Suppressor macrophage treated with lipopolysaccharide for 4 hours (primary cell): ENCODE measurements around the gene FMO5.
"Not testable (repeated sequence)": the region's sequence is repeated elsewhere in the genome, so short reads cannot be mapped to it uniquely, and the experiment has no call there.

Source experiments
- DNase-seq: peaks from one replicate; pipeline ENCODE4 v3.0.0-alpha.2; 2020

Gene FMO5

GRCh38 chr1:147204080-147204479, 21.1 kb downstream of the FMO5 start:
- DNase-seq, result peak; percentile 39

GRCh38 chr1:147202576-147202975, 22.6 kb downstream of the FMO5 start:
- DNase-seq, result no peak

DNA sequence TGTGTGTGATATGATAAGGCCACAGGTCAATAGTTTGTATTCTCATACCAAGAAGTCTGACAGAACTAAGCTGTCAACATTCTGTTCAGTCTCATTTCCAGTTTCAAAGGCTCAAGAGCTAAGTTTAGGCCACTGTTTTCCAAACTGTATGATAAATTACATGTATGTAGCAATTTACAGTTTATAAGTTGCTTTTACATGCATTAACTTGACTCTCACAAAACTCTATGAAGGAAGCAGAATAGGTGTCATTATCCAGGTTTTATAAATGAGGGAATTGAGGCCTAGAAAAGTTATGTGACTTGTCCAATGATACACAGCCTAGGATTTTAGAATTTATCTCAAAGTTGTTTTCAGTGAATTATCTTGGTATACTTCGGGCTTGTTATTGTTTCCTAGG, 23.4 kb downstream of the FMO5 start:
- no peak for DNase-seq

DNA sequence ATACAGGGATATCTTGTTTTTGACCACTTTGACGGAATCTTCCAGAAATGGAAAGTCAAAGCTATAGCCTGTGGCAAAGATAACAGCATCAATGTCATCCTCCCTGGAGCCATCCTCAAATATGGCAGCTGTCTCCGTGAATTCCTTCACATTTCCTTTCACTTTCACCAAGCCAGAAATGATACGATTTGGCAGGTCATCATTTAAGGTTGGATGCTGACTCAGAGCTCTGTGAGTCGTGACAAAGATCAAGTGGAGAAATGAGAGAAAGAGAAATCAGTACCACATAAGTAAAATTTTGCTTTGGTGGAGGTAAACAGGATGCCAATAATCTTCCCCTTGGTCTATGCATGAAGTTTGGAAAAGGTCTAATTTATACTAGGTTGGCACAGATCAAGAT, 23.9 kb downstream of the FMO5 start:
- peak; percentile 16 for DNase-seq

GRCh38 chr1:147197324-147197723, 27.8 kb downstream of the FMO5 start:
- DNase-seq, result not testable (repeated sequence)

GRCh38 chr1:147189514-147189913, 35.6 kb downstream of the FMO5 start:
- no peak for DNase-seq

DNA sequence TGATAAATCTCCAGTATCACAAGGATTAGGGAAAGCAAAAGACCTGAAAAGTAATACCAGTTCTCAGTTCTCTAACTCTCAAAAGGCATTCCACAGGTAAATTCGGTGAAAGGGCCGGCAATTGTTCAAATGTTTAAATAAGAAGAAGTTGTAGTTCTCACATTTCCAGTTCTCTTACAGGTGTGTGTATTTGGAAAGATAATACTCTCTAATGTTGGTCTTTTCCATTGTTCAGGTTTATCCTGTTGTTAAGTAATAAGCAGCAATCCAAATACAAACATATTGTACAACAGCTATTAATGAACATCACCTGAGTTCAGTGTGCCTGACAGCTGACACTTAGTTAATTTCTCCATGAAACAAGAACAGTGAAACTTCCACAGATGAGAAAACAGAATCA, 39.7 kb downstream of the FMO5 start:
- no peak for DNase-seq

DNA sequence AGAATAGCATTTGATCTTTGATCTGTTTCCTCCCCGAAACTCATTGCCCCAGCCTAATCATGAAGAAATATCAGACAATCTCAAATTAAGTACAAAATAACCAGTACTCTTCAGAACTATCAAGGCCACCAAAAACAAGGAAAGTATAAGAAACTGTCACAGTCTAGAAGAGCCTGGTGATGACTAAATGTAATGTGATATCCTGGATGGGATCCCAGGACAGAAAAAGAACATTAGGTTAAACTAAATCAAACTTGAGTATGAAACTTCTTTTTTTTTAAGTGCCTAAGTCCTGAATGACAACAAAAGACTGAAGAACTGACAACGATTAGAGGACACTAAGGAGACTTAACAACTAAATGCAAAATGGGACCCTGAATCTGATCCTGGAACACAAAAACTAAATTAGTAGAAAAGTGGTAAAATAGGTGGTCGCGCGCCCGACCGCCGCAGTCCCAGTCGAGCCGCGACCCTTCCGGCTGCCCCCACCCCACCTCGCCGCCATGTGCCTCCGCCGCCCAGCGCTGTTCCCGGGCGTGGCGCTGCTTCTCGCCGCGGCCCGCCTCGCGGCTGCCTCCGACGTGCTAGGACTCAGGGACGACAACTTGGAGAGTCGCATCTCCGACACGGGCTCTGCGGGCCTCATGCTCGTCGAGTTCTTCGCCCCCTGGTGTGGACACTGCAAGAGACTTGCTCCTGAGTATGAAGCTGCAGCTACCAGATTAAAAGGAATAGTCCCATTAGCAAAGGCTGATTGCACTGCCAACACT, 47.3 kb downstream of the FMO5 start:
- no peak for DNase-seq

GRCh38 chr1:147172168-147173016, 52.7 kb downstream of the FMO5 start, which contains the start of gene PRKAB2:
PRKAB2 (minus strand) TSS chr1:147172470; CDS start chr1:147172144, 326 bp downstream.
- DNase-seq, result peak; percentile 97

DNA sequence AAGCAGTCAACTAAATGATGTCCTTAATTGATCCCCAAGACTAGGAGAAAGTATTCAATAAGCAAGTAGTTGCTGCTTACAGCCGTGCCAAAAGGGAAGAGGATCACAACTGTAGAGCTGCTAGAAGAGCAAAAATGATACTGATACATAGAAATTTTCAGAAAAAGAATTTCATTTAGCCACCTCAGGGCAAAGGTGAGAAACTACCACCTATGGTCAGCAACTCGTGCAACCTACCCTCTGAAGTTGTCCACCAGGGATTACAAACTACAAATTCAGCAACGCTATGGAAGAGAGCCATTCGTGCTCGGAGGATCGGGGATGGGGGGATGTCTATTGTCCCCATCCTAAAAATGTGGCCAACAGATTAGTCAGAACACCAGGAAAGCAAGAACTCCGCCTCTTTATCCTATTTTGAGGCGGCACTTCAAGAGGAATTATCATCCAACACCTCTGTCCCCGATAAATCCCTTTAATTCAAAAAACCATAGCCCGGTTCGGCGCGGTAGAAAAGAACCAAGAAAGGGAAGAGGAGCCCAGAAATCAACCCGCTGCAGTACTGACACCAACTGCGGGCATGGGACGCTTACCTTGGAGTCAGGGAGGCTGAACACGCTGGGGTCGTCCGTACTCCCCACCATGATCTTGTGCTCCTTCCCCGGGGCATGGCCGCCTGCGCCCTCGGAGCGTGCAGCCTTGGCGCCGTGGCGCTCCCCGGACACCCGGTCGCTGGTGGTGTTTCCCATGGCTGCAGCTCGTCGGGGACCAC, 53.6 kb downstream of the FMO5 start:
- peak; percentile 7 for DNase-seq

- no peak for DNase-seq
Measured at GRCh38 chr1:147169840-147170674, 55.1 kb downstream of the FMO5 start.

DNA sequence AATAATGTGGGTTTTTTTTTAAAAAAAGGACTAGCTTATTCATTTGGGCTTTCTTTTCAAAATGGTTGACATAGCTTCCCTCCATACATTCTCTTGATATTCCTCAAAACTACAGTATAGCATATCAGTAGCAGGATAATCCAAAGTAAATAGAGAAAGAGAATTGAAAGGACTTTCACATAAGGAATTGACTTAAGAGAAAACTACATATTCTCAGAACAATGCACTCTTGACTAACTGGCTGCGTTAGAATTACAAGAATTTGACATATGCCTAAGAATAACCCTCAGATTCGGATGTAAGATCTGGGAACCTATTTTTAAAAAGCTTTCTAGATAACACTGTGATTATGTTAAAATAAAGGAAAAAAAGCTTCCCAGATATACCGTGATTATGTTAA, 56.0 kb downstream of the FMO5 start:
- DNase-seq, result no peak

- no peak for DNase-seq
Measured at GRCh38 chr1:147168626-147169058, 56.5 kb downstream of the FMO5 start.

GRCh38 chr1:147167365-147167764, 57.8 kb downstream of the FMO5 start:
- peak; percentile 42 for DNase-seq

- no peak for DNase-seq
Measured at GRCh38 chr1:147163019-147163418, 62.1 kb downstream of the FMO5 start.

DNA sequence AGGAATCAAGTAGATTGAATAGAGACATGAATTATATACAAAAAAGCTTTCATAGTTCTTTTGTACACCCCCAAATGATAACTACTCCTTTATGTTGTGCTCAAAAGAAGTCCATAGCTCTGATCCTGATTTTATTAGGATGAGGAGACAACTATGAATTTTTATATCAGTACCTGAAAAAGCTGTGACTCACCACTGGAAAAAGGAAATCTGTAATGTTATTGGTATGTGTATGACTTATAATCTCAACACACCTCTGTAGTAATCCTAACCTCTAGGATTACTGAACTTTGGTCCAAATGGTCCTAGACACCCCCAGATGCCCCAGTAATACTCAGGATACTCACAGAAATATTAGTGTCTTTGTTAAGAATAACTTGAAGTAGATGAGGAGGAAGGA, 63.0 kb downstream of the FMO5 start:
- no peak for DNase-seq

GRCh38 chr1:147157116-147157515, 68.0 kb downstream of the FMO5 start:
- peak; percentile 5 for DNase-seq

GRCh38 chr1:147156642-147157041, 68.5 kb downstream of the FMO5 start:
- DNase-seq, result no peak

DNA sequence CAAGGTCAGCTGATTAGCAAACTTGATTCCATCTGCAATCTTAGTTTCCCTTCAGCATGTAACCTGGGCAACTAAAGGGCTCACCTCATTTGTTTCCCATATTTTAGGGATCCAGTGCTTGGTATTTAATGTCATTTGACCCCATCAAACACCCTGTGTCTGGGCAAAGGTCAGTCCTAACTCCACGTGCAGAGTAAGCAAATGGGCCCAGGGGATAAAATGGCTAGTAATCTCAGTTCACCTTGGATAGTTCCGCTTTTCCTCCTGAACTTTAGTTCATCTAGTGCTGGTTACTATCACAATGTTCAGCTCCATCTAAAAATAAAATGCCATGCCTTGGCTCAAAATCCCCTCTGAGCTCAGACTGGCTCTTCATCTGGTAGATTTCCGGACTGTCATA, 72.4 kb downstream of the FMO5 start:
- no peak for DNase-seq

GRCh38 chr1:147151244-147151643, 73.9 kb downstream of the FMO5 start:
- no peak for DNase-seq

DNA sequence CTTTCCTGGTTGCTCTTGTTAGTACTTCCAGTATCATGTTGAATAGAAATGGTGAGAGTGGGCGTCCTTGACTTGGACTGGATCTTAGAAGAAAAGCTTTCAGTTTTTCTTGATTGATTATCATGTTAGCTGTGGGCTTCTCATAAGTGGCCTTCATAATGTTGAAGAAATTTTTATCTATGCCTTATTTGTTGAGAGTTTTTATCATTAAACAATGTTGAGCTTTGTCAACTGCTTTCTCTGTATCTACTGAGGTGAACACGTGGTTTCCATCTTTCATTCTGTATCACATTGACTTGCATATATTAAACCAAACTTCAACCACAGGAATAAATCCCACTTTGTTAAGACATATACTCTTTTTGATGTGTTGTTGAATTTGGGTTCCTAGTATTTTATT, 82.3 kb downstream of the FMO5 start:
- DNase-seq, result no peak
